GM19238 (cell line): ENCODE results near the gene CMTM8.
"Not testable (repeated sequence)": the region's sequence is repeated elsewhere in the genome, so short reads cannot be mapped to it uniquely, and the experiment has no call there.

ENCODE experiments used
- DNase-seq: peaks from one replicate; pipeline ENCODE4 v3.0.0; 2011; ENCODE audit warnings: low spot score; ENCODE audit not compliant: insufficient read length

Gene CMTM8, protein sequence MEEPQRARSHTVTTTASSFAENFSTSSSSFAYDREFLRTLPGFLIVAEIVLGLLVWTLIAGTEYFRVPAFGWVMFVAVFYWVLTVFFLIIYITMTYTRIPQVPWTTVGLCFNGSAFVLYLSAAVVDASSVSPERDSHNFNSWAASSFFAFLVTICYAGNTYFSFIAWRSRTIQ

DNA sequence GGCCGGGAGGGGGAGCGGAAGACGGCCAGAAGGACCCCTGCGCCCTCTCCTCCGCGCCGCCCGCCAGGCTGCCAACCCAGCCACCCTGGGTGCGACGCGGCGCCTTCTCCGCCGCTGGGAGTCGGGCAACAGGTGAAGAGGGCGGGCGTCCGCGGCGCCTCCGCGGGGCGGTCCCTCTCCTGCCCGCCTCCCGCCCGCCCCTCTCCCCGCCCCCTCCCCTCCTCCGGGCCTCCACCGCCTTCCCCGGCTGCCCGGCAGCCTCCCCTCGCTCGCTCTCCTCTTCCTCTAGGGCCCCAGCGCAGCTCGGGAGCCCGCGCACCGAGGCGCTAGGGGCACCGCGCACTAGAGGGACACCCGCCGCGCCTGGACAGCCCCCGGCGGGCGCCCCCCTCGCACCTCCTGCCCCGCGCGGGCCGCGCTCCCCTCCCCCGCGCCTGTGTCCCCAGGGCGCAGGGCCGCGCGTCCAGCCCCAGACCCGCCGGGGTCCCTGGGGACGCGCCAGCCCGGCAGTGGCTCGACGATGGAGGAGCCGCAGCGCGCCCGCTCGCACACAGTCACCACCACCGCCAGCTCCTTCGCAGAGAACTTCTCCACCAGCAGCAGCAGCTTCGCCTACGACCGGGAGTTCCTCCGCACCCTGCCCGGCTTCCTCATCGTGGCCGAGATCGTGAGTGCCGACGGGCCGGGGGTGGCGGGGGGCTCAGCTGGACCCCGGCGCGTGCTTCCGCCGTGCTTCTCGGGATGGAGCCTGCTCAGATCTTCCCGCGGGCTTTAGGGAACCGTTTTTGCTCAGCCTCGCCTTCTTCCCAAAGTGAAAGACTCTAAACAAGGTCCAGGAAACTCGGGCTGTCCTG, at the start of gene CMTM8:
Gene CMTM8 (plus strand): TSS at position 228 of the 854 bp plus-strand sequence. CDS start 293 bp downstream, at position 521.
- peak; percentile 42 for DNase-seq

DNA sequence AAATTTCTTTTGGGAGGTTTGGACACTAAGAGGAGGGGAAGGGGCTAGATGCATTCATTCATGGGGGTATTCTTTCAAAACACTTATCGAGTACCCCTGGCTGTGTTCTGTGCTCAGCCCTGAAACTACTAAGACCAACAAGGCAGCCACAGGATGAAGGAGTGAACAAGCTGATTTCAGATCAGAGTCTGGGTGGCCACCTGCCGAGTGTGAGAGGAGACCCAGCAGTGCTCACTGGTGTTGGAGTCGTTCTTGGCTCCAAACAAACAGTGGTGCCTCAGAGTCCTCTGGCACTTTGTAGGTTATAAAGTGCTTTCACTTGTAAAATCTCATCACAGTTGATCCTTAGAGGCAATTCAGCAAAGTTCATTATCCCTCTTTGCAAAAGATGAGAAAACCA, 48.8 kb upstream of the CMTM8 start:
- no peak for DNase-seq

DNA sequence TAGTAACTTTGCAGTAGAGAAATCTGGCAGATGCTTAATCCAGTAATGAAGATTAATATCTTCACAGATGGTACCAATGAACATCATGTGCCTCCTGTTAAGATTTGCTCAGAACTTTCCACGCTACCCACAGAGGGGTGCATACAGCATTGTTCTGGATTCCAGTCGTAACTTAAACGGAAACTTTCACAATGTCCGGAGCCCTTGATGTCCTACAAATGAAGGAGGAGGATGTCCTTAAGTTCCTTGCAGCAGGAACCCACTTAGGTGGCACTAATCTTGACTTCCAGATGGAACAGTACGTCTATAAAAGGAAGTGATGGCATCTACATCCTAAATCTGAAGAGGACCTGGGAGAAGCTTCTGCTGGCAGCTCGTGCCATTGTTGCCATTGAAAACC, 47.9 kb upstream of the CMTM8 start:
- DNase-seq, result not testable (repeated sequence)

DNA sequence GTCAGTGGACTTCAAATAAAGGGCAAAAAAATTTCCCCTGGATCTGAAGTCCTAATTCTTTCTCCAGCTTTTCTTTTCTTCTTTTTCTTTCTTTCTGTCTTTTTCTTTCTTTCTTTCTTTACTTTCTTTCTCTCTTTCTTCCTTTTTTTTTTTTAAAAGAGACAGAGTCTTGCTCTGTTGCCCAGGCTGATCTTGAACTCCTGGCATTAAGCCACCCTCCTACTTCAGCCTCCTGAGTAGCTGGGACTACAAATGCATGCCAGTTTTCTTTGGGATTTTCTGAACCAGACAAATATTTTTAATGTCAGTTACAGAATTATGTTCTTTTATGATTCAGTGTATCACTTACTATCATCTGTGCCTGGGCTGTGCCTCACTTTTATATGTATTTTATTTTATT, 45.4 kb upstream of the CMTM8 start:
- DNase-seq, result no peak

DNA sequence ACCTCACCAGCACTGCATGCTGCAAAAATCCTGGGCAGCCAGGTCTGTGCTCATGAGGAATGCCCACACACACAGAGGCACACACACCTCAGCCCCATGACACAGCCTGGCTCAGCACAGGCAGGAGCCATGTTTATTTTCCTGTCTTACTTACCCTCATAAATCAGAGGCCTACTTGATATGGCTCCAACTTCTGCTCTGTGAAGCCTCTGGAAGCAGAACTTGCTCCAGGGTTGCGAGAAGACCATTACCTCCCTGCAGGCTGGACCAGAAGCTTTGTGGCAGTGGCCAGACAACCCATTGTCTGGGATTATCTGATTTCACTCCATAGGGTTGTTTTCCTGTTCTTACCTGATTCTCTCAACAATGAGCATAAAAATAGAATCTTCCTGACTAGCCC, 43.8 kb upstream of the CMTM8 start:
- DNase-seq, result no peak

DNA sequence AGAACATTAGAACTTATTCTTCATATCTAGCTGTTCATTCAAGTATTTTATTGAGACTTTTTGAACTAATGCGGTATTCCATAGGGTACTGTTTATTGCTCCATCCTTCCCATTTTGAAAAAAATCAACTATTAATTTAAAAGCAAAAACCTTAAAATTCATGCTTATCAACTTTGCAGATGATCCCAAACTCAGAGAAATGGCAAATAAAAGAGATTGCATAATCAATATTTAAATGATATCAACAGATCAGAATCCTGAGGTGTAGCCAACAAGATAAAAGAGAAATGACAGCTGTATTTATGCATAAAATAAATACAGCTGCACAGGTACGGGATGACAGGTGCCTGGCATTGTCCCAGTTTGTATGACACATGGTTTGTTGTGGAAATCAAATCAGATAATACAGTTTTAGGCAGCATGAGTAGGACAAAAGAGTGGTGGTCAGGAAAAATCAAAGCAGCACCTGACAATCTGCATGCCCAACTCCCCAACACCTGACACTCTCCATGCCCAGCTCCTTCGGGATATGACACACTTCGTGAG, 42.4 kb upstream of the CMTM8 start:
- DNase-seq, result no peak

DNA sequence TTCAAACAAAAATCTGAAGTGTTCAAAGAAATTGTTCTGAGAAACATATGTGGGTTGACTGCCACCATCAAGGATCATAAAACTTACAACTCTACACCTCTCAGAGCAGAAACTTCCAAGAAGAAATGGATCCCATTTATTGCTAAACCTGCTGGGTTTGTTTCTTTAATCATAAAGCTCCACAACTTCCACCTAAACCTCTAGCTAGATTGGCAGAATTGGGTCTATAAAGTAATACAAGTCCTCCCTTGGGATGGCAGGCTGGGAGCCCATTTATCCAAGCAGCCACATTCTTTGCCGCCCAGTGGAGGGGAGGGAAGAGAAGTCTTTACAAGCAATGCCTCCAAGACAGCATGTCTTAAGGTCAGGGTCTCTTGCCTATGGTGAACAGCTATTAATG, 40.5 kb upstream of the CMTM8 start:
- DNase-seq, result no peak

DNA sequence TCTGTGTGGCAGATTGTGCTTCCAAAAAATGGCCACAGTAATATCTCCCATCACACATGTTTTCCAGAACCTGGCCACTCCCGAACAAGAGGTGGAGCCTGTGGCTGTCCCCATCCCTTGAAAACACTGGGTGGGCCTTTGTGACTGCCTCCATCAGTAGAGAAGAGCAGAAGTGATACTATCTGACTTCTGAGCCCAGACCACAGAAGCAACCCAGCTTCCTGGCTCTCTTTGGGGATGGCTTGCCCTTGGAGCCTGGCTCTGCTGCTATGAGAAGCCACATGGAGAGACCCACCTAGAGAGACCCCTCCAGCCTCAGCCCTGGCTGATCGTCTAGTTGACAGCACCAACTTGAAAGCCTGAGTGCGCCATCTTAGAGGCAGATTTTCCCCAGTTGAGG, 39.8 kb upstream of the CMTM8 start:
- DNase-seq, result no peak

DNA sequence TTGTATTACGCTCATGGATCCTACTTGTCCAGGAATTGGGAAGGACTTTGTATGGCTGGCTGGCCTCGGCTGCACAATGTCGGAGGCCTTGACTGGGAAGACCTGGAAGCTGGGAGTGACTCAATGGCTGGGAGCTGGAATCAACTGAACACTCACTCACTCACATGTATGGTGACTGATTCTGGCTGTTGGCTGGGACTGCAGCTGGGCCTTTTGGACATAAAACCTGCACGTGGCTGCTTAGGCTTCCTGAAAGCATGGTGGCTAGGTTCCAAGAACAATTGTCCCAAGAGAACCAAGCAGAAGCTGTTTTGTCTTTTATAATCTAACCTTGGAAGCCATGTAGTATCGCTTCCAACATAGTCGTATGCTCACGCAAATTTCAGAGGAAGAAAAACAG, 38.0 kb upstream of the CMTM8 start:
- DNase-seq, result no peak

DNA sequence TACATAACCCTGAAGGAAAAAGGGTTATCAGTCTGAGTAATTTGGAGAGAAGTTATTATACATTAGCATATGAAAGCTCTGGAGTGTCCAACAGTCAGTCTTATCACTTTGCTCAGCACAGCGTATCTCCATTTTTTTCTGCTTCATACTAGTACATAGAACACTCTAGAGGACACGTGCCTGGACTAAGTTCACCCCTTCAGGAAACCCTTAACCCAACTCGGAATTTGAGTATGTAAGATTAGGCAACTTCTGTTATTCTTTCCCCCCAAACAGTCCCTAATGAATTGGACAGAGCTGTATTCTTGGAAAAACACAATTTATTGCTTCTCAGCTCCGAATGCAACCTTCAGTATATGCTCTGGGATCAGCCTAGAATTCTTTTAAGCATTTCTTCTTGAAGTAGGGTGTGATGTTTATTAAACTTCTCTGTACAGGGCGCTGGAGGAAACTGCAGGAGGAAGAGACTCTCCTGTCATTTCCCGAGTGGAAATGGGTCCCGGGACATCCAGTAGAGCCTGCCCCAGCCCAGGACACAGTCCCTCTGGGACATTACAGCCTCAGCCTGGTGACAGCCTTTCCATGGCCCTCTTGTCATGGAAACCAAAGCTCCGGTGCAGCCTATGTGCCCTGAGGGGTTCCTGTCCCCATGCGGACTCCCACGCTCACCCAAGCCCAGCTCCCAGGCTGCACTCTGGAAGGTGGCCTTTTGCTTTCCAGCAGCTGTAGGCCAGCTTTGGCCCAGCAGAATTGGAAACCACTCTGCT, 37.3 kb upstream of the CMTM8 start:
- no peak for DNase-seq

DNA sequence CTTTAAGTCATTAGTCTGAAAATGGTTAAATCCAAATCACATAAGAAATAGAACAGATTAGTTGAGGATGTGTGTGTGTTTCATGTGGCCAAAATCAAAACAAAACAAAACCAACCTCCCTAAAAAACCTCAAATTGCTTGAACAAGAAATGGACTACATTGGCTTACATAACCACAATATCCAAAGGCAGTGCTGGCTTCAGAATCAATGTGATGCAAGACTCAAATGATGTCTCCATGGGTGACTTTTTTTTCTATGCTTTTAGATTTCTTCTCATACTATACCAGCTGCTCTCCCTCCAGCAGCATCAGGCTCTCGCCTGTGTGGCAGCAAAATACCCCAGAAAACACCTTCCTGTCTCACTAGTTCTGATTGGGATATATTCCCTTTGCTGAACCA, 36.0 kb upstream of the CMTM8 start:
- no peak for DNase-seq

DNA sequence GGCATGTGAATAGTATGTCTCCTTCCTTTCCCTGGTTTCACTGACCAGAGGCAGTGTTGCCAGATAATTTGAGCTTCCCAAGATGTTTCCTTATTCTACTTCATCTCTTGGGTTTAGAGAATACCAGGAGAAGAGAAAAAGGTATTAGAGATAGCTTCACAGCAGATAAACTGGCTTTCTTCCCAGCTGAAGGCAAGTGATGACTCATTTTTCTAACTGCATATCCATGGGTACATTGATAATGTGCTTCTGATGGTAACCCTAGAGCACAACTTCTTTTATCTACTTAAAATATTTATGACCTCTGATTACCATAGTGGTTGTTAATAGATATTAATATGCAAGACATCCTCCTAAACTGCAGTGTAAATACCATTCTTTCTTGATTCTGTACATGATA, 34.6 kb upstream of the CMTM8 start:
- no peak for DNase-seq

DNA sequence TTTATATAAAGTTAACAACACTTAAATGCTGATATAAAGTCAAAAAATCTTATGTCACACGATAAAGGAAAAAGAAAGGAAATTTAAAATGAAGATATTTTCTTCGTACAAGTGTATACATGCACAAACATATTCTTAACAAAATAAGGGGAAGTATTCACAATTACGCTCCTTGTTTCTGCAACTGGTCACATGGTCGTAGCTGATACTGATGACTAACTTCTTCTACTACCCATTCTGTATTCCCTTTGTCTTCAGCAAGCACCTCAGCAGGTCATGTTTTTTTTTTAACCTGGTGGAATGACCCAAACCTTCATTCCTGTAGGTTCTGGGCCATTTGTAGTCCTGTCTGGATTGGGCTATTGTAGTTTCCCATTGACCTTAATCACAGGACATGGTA, 30.0 kb upstream of the CMTM8 start:
- DNase-seq, result no peak

DNA sequence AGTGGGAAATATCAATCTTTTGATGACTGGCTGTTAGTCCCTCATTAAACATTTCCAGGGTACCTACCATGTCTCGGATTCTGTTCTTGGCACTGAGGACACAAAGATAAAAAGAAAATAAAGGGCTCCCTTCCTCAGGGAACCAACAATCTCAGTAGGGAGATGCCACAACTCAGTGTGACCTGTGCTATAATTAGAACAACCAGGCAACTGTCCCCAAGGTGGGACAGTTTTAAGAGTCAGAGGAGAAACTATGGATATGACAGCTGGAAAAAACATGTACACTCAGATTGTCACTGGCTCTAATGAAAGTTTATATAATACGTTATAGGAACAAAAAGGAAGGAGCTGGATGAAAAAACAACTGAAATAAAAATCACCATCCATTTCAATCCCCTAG, 23.3 kb upstream of the CMTM8 start:
- no peak for DNase-seq

DNA sequence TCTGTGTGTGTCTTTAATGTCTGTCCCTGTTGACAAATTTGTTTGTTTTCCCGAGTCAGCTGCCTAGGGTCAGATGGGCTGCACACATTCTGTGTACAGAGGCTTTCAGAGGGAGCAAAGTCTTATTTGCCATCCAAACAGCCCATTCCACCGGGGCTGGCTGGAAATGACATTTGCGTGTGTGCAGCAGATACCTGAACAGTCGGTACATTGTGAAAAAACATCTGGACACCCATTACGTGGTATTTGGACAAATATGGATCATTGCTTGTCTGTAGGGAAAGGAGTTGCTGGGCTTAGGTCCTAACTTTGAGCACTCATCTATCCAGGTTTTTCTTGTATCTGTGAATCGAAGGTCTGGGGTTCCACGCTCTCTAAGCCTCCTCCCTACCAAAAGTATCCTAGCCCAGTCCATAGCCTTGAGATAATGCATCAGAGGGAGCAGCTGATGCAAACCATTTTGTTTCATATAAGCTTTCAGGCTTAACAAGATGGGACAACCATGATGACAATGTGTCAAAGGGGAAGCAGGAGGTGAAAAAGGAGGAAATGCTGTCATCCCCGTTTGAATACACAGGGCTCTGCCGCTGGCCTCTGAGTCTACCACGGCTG, 22.2 kb upstream of the CMTM8 start:
- no peak for DNase-seq

DNA sequence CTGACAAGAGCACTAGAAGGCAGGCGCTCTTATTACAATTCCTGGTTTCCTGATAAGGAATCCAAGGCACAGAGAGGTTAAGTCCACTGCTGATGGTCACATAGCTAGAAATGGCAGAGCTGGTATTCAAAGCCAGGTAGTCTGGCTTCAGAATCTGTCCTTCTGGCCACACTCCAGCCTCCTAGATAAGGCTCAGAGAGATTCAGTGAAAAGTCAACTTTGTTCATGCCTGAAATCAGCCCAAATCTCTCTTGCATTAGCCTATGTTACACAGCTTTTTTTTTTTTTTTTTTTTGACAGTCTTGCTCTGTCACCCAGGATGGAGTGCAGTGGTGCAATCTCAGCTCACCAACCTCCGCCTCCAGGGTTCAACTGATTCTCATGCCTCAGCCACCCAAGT, 21.1 kb upstream of the CMTM8 start:
- no peak for DNase-seq

DNA sequence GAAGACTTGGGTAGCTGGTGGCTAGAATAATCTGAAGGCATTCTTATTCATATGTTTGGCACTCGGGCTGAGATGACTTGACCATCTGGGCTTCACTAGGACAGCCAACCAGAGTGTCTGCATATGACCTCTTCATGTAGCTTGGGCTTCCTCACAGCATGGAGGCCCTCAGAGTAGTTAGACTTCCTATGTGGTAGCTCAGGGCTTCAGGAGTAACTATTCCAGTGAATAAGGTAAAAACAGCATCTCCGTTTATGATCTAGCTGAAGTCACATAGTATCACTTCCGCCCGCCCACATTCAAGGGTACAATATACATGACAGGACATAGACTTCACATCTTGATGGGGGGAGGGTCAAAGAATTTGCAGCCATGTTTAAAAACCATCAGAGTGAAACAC, 18.9 kb upstream of the CMTM8 start:
- DNase-seq, result no peak

DNA sequence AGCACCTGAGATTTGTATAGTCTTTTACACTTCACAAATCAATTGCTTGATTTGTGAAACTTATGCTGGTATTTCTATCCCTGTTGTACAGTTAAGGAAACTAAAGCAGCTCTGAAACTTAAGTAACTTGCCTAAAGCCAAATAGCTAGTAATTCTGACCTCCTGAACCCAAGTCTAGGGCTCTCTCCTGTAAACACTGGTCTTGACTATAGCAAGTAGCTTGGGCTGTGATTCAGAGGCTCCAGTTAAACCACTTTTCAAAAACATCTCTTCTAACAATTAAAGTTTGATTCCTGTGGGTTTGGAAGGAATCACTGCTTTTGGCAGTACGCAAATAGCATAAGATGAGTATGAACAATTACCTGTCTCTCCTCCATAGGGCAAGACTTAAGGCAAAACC, 18.5 kb upstream of the CMTM8 start:
- DNase-seq, result no peak

DNA sequence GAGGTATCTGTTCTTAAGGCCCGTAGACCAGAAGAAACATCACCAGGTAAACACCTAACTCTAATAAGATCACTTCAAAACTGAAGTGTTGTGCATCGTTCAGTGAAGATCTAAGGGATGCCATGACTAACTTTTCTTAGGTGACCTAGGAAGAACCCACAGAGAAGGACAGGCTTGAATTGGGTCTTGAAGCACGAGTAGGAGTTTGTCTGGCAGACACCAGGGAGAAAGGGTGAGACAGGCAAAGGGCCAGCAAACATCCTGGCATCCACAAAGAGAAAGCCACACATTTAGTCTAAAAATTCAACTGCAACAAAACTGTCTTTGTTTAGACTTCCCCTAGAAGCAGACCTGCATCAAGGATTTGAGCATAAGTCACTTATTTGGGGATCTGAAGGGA, 15.5 kb upstream of the CMTM8 start:
- DNase-seq, result no peak

DNA sequence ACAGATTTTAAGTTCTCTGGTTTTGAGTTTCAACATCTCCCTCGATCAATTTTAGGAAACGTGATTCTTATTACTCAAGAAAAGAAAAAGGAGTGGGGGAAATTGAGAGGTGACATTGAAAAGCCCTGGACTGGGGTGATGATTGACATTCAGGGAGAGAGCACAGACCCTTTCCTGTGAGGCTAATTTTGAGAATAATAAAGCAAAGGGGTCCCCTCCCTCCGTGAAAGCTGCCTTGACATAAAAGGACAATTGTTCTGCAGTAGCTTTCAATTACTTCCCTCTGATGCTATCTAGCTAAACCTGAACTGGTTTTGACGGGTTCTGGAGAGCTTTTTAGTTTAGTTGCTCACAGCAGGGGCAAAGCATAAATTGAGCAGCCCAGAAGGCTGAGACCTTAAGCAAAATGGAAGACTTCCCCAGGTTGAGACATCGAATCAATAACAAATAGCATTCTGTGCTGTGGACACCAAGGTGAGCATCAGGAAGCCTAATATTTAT, 14.4 kb upstream of the CMTM8 start:
- no peak for DNase-seq

DNA sequence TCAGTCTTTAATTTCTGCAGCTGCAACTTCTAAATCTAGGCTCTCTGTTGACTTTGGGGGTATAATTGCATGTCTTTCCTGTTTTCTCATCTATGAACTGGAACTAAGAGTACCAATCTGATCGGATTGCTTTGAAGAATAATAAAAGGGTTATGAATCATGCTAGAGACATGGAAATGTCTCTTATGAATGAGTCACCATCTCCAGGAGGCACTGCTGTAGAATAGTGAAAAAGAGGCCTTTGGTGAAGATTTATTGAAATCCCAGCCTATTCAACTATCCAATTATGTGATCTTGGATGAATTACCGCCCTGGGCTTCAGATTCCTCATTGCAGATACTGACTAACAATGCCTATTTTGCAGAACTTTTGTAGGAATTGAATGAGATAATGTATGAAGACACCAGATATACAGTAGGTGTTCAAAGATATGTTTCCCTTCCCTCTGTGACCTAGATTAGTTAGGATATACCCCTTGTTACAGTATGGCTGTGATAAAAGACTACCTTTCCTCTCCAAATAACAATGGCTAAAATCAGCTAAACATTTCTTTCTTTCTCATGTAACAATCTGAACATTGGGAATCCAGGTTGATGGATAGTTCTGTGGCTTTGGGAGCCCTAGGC, 11.5 kb upstream of the CMTM8 start:
- no peak for DNase-seq
